ENCODE results near the gene FOXK2.
"Not testable (repeated sequence)": the region's sequence is repeated elsewhere in the genome, so short reads cannot be mapped to it uniquely, and the experiment has no call there.

Gene FOXK2

GRCh38 chr17:82503728-82504308 lies 15.7 kb upstream of the FOXK2 start:
- Histone ChIP-seq H2AFZ (ENCODE audit: low read depth) (no peak overlapping the region), H3K4me3 (IDR thresholded peaks at IDR 0.05; ENCODE audit: insufficient read depth, low read depth, low read length) (no peak overlapping the region), H3K79me2 (ENCODE audit: insufficient read depth, low read depth) (no peaks in the 10 kb centered on the region), H3K9ac (no peak overlapping the region), H3K4me2 (no peak overlapping the region), H3K4me1 (ENCODE audit: low read depth, poor library complexity, severe bottlenecking) (peaks cover 40% of the 10 kb centered on the region), H3K27me3 (ENCODE audit: insufficient read depth, low read depth) (no peaks in the 10 kb centered on the region), H4K20me1 (ENCODE audit: insufficient read depth) (no peaks in the 10 kb centered on the region), H3K27ac (no peak overlapping the region), H3K36me3 (ENCODE audit: insufficient read depth) (no peaks in the 10 kb centered on the region)
- no peak for TF ChIP-seq CTCF (conservative IDR thresholded peaks at IDR 0.05; ENCODE audit: low read depth, low read length)

GRCh38 chr17:82505296-82505695 lies 14.2 kb upstream of the FOXK2 start:
- no peak overlapping the region for H3K27ac ChIP-seq
- no peaks in the 10 kb centered on the region for H4K20me1 ChIP-seq (ENCODE audit: insufficient read depth)
- no peak for TF ChIP-seq CTCF (conservative IDR thresholded peaks at IDR 0.05; ENCODE audit: low read depth, low read length)
- H3K27me3 ChIP-seq (ENCODE audit: insufficient read depth, low read depth) = no peaks in the 10 kb centered on the region
- H3K4me2 ChIP-seq = no peak overlapping the region
- H3K79me2 ChIP-seq (ENCODE audit: insufficient read depth, low read depth) = no peaks in the 10 kb centered on the region
- H3K4me3 ChIP-seq (IDR thresholded peaks at IDR 0.05; ENCODE audit: insufficient read depth, low read depth, low read length) = no peak overlapping the region
- H3K9ac ChIP-seq = no peak overlapping the region
- H3K4me1 ChIP-seq (ENCODE audit: low read depth, poor library complexity, severe bottlenecking) = peaks cover 26% of the 10 kb centered on the region
- no peak overlapping the region for H2AFZ ChIP-seq (ENCODE audit: low read depth)
- H3K36me3 ChIP-seq (ENCODE audit: insufficient read depth) = no peaks in the 10 kb centered on the region

GRCh38 chr17:82506402-82506801 lies 13.1 kb upstream of the FOXK2 start:
- H3K79me2 ChIP-seq (ENCODE audit: insufficient read depth, low read depth); H3K36me3 ChIP-seq (ENCODE audit: insufficient read depth); H3K27me3 ChIP-seq (ENCODE audit: insufficient read depth, low read depth); H3K9ac ChIP-seq; H4K20me1 ChIP-seq (ENCODE audit: insufficient read depth); H3K4me3 ChIP-seq (IDR thresholded peaks at IDR 0.05; ENCODE audit: insufficient read depth, low read depth, low read length): not testable (repeated sequence)
- H2AFZ ChIP-seq (ENCODE audit: low read depth) = peak overlapping the region; percentile 43; the same call in 1 of the 2 replicates
- H3K27ac ChIP-seq = peak overlapping the region; percentile 56
- H3K4me2 ChIP-seq = peak overlapping the region; percentile 35; the same call in 1 of the 2 replicates
- peaks cover 26% of the 10 kb centered on the region for H3K4me1 ChIP-seq (ENCODE audit: low read depth, poor library complexity, severe bottlenecking)

- no peak overlapping the region for H3K27ac ChIP-seq
- no peak overlapping the region for H2AFZ ChIP-seq (ENCODE audit: low read depth)
- no peak for TF ChIP-seq CTCF (conservative IDR thresholded peaks at IDR 0.05; ENCODE audit: low read depth, low read length)
- H3K4me2 ChIP-seq = no peak overlapping the region
- no peak overlapping the region for H3K4me3 ChIP-seq (IDR thresholded peaks at IDR 0.05; ENCODE audit: insufficient read depth, low read depth, low read length)
- no peaks in the 10 kb centered on the region for H3K27me3 ChIP-seq (ENCODE audit: insufficient read depth, low read depth)
- H3K9ac ChIP-seq = no peak overlapping the region
- H4K20me1 ChIP-seq (ENCODE audit: insufficient read depth) = no peaks in the 10 kb centered on the region
- H3K4me1 ChIP-seq (ENCODE audit: low read depth, poor library complexity, severe bottlenecking) = peaks cover 26% of the 10 kb centered on the region
- no peaks in the 10 kb centered on the region for H3K79me2 ChIP-seq (ENCODE audit: insufficient read depth, low read depth)
- H3K36me3 ChIP-seq (ENCODE audit: insufficient read depth) = no peaks in the 10 kb centered on the region
Observed at GRCh38 chr17:82507631-82508175, 11.8 kb upstream of the FOXK2 start.

- H3K27ac ChIP-seq; H3K9ac ChIP-seq; H3K79me2 ChIP-seq (ENCODE audit: insufficient read depth, low read depth); H3K36me3 ChIP-seq (ENCODE audit: insufficient read depth); H2AFZ ChIP-seq (ENCODE audit: low read depth); H3K27me3 ChIP-seq (ENCODE audit: insufficient read depth, low read depth); H3K4me3 ChIP-seq (IDR thresholded peaks at IDR 0.05; ENCODE audit: insufficient read depth, low read depth, low read length); H4K20me1 ChIP-seq (ENCODE audit: insufficient read depth); H3K4me2 ChIP-seq: not testable (repeated sequence)
- H3K4me1 ChIP-seq (ENCODE audit: low read depth, poor library complexity, severe bottlenecking) = peaks cover 11% of the 10 kb centered on the region
Observed at GRCh38 chr17:82511642-82512041, 7.9 kb upstream of the FOXK2 start.

- H3K36me3 ChIP-seq (ENCODE audit: insufficient read depth); H3K4me3 ChIP-seq (IDR thresholded peaks at IDR 0.05; ENCODE audit: insufficient read depth, low read depth, low read length); H3K4me2 ChIP-seq; H4K20me1 ChIP-seq (ENCODE audit: insufficient read depth); H3K27me3 ChIP-seq (ENCODE audit: insufficient read depth, low read depth); H3K79me2 ChIP-seq (ENCODE audit: insufficient read depth, low read depth); H3K27ac ChIP-seq; H3K9ac ChIP-seq; H3K4me1 ChIP-seq (ENCODE audit: low read depth, poor library complexity, severe bottlenecking); H2AFZ ChIP-seq (ENCODE audit: low read depth): not testable (repeated sequence)
Observed at GRCh38 chr17:82513864-82514263, 5.7 kb upstream of the FOXK2 start.

All from KMS-11 (cell line).